Smooth muscle cell of the brain vasculature (primary cell): ENCODE results near the gene STX17.
"Not testable (repeated sequence)": the region's sequence is repeated elsewhere in the genome, so short reads cannot be mapped to it uniquely, and the experiment has no call there.

Source experiments
- DNase-seq: peaks from one replicate; pipeline ENCODE4 v3.0.0-alpha.2; 2012; ENCODE audit warnings: low read depth, low spot score

STX17 gene

DNA sequence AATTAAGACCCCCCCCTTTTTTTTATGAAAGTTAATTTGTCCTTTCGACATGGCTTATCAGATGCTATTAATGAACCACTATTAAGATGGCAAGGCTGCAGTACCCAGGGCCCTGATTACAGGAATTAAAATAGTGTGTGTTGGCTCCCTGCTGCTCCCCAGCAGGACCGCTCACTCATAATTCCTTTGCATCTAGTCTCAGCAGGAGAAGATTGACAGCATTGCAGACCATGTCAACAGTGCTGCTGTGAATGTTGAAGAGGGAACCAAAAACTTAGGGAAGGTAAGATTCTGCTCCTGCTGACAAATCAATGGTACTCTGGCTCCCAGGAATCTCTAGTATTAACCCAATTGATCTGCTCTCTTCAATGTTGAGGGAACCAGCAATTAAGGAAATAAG is 61.0 kb downstream of the STX17 start:
- DNase-seq, result no peak

DNA sequence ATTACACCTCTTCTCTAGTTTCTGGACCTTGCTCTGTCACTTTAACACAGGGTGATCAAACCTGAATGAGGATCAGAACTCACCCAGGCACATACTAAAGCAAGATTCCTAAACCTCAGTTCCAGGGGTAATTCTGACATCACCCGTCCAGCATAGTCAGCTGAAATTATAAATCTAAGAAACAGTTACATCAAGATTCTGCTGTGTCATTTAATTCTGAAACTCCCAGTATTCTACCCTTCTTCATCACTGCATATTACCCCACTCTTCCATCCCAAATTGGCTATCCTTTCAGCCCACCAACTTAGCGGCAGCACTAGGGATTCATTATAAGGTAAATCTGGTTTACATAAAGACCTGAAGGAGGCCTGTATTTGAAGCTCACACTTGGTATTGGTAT is 64.0 kb downstream of the STX17 start:
- no peak for DNase-seq

DNA sequence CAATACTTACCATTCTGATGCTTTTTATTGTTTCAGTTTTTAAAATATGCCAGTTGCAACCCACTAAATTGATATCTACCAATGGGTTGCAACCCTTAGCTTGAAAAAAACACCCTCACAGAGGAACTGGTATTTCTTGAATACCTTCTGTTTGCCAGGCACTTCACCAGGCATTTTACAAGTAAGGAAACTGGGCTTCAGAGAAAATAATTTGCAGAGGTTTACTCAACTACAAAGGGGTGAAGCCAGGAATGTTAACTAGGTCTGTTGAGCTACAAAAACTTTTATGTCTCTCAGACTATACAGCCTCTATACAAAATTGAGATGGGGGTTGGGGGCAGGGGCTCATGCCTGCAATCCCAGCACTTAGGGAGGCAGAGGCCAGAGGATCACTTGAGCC is 65.0 kb downstream of the STX17 start:
- DNase-seq, result no peak

- DNase-seq, result no peak
These were observed 67.0 kb downstream of the STX17 start for GRCh38 chr9:99973455-99973854.

DNA sequence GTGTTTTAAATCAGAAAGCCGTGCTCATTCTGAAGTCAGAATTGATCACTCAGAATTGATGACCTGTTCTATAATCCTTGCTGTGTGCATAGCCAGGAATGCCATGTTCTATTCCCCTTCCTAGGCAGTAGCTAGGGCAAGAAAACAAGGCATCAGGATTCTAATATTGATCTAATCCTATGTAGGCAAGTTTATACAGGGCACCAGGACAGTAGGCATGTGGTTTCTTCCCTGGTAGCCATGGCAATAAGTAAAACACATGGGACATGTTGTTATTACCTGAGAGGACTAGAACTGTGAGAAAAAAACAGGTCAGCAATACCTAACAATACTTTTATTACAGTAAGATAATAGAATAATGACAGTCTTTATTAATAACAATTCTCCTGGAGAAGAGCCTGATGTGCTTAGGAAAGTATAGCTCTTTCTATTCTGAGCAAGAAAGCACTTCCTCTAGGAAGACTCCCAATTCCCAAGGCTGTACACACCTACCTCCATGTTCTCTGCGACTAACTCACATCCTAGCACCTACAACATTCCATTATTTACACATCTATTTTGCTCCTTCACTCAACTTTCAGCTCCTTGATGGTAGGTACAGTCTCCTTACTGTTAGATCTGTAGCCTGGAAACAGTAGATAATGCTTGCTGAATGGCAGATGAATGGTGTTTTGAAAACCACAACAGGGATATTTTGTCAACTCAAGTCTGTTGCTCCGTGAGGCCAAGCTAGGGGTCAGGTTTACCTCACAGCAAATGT is 70.8 kb downstream of the STX17 start:
- no peak for DNase-seq

DNA sequence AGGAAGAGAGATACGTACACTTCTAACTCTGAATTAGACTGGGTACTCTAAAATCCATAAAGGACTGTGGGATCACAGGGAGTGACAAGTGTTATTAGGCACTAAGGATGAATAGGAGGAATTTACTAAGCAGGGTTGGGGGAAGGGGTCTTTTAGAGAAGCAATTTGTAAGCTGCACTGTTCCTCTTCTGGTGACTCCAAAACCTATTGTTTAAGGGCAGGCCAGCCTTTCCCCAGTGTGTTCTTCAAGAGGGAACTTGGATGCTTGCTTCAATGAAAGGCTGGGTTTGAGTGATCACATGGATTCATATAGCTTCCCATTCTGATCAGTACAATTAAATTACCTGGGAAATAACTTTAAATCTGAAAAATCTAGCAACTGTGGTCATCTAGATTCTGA is 71.8 kb downstream of the STX17 start:
- DNase-seq, result no peak

- no peak for DNase-seq
These were observed 74.1 kb downstream of the STX17 start for GRCh38 chr9:99980598-99980997.

- DNase-seq, result no peak
These were observed 80.2 kb downstream of the STX17 start for GRCh38 chr9:99986642-99987041.

DNA sequence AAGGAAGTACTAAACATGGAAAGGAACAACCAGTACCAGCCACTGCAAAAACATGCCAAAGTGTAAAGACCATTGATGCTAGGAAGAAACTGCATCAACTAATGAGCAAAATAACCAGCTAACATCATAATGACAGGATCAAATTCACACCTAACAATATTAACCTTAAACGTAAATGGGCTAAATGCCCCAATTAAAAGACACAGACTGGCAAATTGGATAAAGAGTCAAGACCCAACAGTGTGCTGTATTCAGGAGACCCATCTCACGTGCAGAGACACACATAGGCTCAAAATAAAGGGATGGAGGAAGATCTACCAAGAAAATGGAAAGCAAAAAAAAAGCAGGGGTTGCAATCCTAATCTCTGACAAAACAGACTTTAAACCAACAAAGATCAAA is 84.1 kb downstream of the STX17 start:
- not testable (repeated sequence) for DNase-seq

- no peak for DNase-seq
These were observed 91.8 kb downstream of the STX17 start for GRCh38 chr9:99998266-99998665.

GRCh38 chr9:99998866-99999265 is 92.4 kb downstream of the STX17 start:
- DNase-seq, result no peak

GRCh38 chr9:99999797-100000196 is 93.3 kb downstream of the STX17 start:
- no peak for DNase-seq

GRCh38 chr9:100011062-100011681 is 104.7 kb downstream of the STX17 start:
- peak; percentile 12 for DNase-seq

DNA sequence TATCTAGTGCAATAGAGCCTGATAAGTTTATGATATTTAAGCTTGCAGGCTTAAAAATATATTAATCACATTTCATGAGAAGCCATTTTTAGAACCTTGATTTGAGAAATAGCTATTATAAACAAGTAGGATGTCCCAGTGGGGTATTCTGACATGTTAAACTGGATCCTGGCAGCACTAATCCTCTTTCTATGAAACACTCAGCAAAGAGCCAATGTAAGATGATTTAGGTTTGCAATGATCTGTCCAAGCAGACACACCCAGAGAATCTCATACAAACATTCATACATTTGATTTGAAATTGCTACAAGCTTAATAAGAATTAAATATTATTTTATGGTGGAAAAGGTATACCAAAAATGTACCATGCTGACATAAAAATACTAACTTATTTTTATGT is 105.8 kb downstream of the STX17 start:
- no peak for DNase-seq

DNA sequence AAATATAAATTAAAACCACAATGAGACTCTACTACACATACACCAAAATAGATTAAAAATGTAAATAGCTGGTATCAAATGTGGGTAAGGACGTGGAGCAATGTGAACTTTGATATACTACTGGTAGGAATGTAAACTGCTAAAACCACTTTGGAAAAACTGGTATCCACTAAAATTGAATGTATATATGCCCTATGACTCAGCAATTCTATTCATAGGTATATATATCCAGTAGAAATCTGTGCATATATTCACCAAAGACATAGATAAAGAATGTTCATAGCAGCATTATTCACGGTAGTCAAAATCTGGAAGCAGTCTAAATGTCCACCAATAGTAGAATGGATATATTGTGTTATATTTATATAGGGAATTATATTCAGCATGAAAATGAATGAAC is 107.1 kb downstream of the STX17 start:
- no peak for DNase-seq

DNA sequence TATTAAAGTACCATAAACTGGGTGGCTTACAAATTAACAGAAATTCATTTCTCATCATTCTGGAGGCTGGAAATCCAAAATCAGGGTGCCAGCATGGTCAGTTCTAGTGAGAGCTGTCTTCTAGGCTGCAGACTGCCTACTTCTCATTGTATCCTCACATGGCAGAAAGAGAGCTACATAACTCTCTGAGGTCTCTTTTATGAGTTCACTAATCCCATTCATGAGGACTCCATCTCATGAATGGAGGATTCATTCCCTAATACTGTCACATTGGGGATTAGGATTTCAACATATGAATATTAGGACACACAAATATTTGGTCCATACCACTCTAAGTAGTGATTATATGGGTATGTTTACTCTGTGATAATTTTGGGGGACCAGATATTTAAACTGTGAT is 108.4 kb downstream of the STX17 start:
- no peak for DNase-seq

DNA sequence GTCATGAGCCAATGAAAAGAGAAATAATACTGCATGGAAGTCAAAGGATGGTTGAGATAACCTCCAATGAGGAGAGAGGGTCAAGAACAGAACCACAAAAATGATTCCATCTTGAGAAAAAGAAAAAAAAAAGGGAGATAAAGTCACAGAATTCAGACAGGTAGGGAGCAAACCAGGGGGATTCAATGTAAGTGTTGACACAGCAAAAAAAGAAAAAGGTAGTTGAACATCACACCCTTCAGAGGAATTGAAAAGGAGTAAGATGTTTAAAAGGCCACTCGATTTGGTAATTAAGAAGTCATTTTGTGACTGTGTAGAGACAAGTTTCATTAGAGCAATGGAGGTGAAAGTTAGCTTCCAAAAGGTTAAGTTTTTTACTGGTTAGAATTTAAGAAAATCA is 113.1 kb downstream of the STX17 start:
- no peak for DNase-seq
